ENCODE measurements around the gene YIPF5. TPM values are rescaled to one million over a fixed set of nuclear protein-coding genes. Genes with fewer than 3 reads are reported as not detected.

YIPF5 gene
- total RNA-seq, 1 experiment from 2014 or later, result 64.4 TPM

DNA sequence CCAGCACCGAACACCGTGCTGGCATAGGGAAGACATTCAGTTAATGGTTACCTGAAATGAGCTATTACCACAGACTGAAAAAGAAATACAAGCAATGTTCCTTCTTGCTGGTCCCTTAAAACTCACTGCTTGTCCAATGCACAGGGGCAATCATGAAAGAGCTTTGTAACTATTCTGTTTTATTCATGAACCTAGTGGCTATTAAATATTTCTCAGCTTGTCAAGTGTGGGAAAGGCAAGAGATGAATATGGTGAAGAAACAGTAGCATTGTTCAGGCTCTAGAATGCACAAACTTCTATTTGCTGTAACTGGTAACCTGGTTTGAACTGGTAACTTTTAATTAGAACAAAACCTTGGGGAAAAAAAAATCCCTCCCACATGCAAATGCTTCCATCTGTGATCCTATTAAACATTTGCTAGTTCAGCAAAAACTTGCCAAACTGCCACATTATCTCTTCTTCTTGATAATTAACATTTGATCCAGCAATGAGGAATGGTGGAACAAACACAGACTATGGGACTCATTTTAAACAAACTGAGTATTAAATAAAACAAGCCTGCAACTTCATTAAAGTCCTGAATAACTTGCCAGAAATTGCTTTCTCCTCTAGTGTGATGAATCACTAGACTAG is 36.1 kb downstream of the YIPF5 start:
- in situ Hi-C loops (cut with HindIII; ENCODE audit: low pct_unique_long_range_greater_than_20kb, low sequenced_read_pairs), result no loop called here
- no peak for DNase-seq (ENCODE audit: low read depth)

DNA sequence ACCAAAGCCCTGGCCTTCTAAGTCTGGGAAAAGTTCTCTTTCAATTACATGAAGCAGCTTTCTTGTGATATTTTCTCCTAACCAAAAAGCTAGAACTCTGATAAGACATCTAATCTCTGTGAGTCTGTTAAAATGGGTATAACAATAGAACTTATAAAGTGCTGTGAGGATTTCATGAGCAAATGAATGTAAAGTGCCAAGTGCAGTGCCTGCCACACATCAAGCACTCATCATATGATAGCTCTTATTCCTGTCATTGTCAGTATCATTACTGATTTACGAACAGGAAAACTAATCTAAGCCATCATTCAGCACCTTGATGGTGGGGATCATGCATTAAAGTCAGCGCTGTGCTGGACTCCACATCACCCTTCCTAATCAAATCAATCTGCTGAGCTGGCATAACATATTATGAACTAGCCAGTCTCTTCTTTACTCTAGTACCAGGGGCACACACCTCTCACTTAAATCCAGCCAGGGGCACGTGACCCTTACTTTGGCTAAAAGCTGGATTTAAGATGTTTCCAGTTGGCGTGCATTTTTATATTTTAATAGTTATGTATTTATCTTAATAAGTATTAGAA is 37.3 kb downstream of the YIPF5 start:
- DNase-seq (ENCODE audit: low read depth), result no peak
- in situ Hi-C loops (cut with HindIII; ENCODE audit: low pct_unique_long_range_greater_than_20kb, low sequenced_read_pairs), result no loop called here

DNA sequence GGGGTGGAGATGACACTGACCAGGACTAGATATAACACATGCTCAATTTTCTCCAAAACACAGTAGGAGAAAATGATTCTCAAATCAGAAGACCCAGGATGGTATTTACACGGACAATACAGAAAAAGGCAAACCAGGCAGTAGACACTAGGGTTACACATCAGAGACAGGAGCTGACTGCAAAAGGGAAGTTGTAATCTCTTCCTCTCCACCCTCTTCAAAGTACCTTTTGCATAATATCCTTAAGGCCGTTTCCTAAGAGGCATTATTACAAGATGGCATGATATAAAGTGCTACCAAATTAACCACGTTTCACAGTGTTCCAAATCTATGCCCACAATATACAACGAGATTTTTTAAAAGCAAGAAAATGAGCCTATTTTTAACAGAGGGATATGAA is 39.2 kb downstream of the YIPF5 start:
- DNase-seq (ENCODE audit: low read depth), result no peak
- in situ Hi-C loops (cut with HindIII; ENCODE audit: low pct_unique_long_range_greater_than_20kb, low sequenced_read_pairs), result no loop called here

DNA sequence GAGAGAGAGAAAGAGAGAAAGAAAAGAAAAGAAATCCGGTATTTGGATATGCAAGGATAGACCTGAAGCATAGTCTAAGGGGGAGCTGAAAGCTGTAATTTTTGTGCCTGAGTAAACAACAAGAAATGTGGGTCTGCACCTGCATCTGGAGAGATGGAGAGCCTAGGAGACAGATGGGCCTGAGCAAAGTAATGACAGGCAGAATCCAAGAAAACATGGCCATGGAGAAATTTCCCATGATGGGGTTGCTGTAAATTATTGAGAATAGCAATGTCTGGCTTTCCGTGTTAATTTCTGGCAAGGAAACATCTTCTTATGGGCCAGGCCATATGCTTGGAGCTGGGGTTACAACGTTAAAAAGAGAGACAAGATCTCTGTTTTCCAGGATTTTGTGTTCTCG is 40.2 kb downstream of the YIPF5 start:
- no peak for DNase-seq (ENCODE audit: low read depth)
- in situ Hi-C loops (cut with HindIII; ENCODE audit: low pct_unique_long_range_greater_than_20kb, low sequenced_read_pairs), result no loop called here

DNA sequence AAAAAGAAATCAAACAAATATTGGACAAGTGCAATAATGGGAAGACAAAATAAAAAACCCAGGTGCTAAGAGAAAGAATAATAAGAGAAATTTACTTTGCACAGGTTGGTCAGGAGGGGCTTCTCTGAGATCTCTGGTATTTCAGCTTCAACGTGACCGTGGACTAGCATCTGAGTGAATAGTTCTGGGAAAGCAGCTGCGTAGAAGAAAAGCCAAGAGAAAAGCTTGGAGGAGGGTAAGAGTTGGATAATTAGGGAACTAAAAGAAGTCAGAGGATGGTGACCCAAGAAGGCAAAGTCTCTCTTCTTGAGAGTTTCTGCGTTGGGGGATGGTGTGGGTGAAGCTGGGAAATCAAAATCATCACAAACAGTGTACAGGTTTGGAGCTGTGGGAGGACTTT is 41.6 kb downstream of the YIPF5 start:
- DNase-seq (ENCODE audit: low read depth), result no peak
- in situ Hi-C loops (cut with HindIII; ENCODE audit: low pct_unique_long_range_greater_than_20kb, low sequenced_read_pairs), result no loop called here

DNA sequence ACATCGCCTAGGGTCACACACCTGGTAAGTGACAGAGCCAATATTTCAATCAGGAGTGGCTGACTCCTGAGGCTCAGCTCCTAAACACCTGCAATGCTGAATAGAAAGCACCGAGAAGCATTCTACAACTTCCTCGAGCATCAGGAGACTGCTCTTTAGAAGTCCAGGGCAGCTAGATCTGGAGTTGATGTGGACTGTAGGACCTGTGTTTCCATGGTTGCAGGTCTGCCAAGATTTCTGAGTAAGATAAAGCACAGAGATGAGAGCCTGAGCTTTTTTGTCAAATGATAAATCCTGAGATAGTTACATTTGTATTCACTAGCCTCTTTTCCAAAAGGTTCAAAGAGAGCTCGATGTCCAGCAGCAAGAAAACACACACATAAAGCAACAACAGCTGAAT is 43.8 kb downstream of the YIPF5 start:
- in situ Hi-C loops (cut with HindIII; ENCODE audit: low pct_unique_long_range_greater_than_20kb, low sequenced_read_pairs), result no loop called here
- no peak for DNase-seq (ENCODE audit: low read depth)

DNA sequence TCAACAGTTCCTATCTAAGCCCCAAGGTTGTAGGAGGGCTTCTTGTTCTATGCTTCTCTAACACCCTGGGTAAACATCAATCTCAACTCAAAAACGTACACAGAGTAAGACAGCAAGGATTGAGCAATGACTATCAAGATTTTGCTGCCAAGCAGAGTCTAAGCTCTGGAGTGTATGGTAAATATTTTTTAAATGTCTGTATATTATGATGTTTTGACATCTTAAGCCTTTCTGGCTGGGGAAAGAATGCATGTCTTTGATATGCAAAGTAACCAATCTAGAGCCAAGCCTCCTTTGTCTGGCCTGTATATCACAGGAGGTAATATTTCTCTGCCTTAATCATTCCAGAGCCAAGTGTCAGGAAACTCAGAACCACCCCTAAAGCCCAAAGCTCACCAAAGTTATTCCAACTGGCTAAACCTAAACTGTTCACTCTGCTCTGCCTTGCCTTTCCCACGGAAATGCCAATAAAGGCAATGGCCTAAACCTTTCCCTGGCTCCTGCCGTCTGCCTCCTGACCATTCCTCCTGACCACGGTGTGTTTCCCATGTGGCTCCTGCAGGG is 45.2 kb downstream of the YIPF5 start:
- in situ Hi-C loops (cut with HindIII; ENCODE audit: low pct_unique_long_range_greater_than_20kb, low sequenced_read_pairs), result no loop called here
- no peak for DNase-seq (ENCODE audit: low read depth)

DNA sequence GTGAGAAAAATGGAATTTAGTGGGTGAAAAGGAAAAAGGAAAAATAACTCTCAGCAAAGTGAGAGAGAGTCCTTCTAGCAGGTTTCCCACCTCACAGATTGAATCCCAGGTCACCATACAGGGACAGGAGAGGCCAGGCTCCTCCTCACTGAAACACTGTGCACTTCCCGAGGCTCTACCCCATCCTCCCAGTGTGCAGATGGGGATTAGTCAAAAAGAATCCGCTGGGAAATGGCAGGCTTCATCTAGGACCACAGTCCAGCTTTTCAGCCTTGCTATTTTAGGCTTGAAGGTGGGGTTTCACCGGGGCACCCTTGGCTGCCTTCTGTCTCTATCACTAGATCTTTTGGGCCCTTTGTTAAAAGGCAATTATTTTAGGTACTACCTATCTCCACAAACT is 47.8 kb downstream of the YIPF5 start:
- DNase-seq (ENCODE audit: low read depth), result no peak
- in situ Hi-C loops (cut with HindIII; ENCODE audit: low pct_unique_long_range_greater_than_20kb, low sequenced_read_pairs), result no loop called here

DNA sequence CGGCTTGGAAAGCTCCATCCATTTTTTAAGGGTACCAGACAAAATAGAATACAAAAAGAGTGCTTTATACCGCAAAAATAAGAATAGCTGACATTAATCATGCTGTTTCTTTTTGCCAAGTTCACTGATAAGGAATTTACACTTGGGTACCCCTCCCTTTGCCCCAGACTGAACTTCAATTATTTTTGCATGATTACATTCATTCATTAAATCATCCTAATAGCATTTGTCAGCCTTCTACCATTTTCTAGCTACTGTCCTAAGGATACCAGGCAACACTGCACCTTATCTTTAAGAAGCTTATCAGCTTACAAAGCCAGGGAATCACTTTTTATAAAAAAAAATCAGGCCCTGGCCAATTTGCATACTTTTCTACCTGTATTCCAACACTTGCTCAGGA is 48.4 kb downstream of the YIPF5 start:
- in situ Hi-C loops (cut with HindIII; ENCODE audit: low pct_unique_long_range_greater_than_20kb, low sequenced_read_pairs), result no loop called here

DNA sequence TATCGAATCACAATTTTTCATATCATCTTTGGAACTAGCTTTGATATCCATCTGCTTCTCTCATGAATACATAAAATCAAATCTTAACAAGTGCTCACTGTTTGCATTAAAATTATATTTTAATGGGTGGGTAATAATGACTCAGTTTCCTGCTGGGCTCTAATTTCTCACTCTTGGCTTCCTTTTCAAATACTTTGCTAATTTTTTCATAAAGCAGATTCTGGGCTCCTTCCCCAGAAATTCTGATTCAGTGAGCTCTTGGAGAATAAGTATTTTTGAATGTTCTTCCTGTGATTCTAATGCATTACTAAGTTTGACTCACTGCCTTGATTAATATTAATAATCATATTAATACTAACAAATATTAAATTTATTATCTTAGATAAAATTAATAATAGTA is 48.9 kb downstream of the YIPF5 start:
- no peak for DNase-seq (ENCODE audit: low read depth)
- in situ Hi-C loops (cut with HindIII; ENCODE audit: low pct_unique_long_range_greater_than_20kb, low sequenced_read_pairs), result no loop called here

More for the DNA sequence above, 48.4 kb downstream of the YIPF5 start:
- no peak for DNase-seq (ENCODE audit: low read depth)

DNA sequence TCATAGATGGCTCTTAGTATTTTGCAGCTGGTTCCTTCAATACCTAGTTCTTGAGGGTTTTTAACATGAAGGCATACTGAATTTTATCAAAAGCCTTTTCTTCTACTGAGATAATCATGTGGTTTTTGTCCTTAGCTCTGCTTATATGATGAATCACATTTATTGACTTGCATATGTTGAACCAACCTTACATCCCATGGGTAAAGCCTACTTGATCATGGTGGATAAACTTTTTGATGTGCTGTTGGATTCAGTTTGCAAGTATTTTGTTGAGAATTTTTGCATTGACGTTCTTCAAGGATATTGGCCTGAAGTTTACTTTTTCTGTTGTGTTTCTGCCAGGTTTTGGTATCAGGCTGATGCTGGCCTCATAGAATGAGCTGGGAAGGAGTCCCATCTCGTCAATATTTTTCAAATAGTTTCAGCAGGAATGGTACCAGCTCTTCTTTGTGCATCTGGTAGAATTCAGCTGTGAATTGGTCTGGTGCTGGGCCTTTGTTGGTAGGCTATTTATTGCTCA is 49.7 kb downstream of the YIPF5 start:
- no peak for DNase-seq (ENCODE audit: low read depth)
- in situ Hi-C loops (cut with HindIII; ENCODE audit: low pct_unique_long_range_greater_than_20kb, low sequenced_read_pairs), result no loop called here

DNA sequence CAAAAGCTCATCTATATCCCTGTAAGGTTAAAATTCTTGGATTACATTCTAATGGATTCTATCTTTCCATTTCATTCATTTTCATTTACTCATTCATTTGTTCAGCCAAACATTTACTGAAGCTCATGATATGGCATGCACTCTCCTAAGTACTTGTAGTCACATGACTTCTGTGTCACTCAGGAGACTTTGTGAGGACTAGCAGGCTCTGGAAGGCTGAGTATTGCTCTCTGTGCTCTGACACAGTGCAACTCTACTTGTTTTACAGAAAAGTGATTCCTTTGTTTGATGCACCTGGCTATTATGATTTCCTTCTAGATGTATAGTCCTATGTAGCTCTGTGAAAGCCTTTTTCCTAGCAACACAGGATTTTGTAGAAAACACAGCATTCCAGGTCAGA is 53.0 kb downstream of the YIPF5 start:
- DNase-seq (ENCODE audit: low read depth), result no peak

DNA sequence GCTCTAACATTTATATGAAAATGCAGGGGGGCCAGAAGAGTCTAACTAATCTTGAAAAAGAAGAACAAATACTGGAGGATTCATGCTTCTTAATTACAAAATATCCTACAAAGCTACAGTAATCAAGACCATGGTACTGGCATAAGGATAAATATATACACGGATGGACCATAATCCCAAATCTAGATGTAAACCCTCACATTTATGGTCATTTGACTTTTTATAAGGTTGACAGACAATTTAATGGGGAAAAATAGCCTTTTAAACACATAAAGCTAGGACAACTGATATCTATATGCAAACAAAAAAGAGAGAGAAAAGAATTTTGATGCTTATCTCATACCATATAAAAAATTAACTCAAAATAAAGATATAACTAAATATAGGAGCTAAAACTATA is 55.9 kb downstream of the YIPF5 start:
- DNase-seq (ENCODE audit: low read depth), result no peak
- in situ Hi-C loops (cut with HindIII; ENCODE audit: low pct_unique_long_range_greater_than_20kb, low sequenced_read_pairs), result no loop called here

More for the DNA sequence above, 53.0 kb downstream of the YIPF5 start:
- in situ Hi-C loops (cut with HindIII; ENCODE audit: low pct_unique_long_range_greater_than_20kb, low sequenced_read_pairs), result no loop called here

Other genes with a start within 250 kb of the YIPF5 start
- gene KCTD16, start 214 bp upstream of the YIPF5 start, total RNA-seq (2014; rRNA removed; shearing (Covaris generic); ENCODE audit: low replicate concordance), result 0.17 and 2.6 TPM in 2 replicates

Data from Caki2 (cell line).